Parathyroid adenoma (tissue), 2 donors: ENCODE measurements around the gene FUBP3.
"Not testable (repeated sequence)": the region's sequence is repeated elsewhere in the genome, so short reads cannot be mapped to it uniquely, and the experiment has no call there.

ENCODE experiments used
- H2AFZ ChIP-seq: fragments of 300-600 bp; sonication (generic); one replicate; pipeline ENCODE4 v1.7.0; 2017; ENCODE audit warnings: antibody characterized with exemption, mild to moderate bottlenecking
- H3K27ac ChIP-seq: fragments of 300-600 bp; sonication (generic); one replicate; pipeline ENCODE4 v1.7.0; 2017
- H3K27me3 ChIP-seq: fragments of 300-600 bp; sonication (generic); one replicate; pipeline ENCODE4 v1.7.0; 2017; ENCODE audit warnings: low read length; ENCODE audit not compliant: control insufficient read depth, insufficient read depth
- H3K36me3 ChIP-seq: fragments of 300-600 bp; sonication (generic); one replicate; pipeline ENCODE4 v1.7.0; 2017; ENCODE audit warnings: low read length; ENCODE audit not compliant: control insufficient read depth, insufficient read depth
- H3K4me1 ChIP-seq: fragments of 300-600 bp; sonication (generic); one replicate; pipeline ENCODE4 v1.7.0; 2017; ENCODE audit warnings: control low read depth
- H3K4me2 ChIP-seq: fragments of 300-600 bp; sonication (generic); one replicate; pipeline ENCODE4 v1.7.0; 2017; ENCODE audit warnings: low read length
- H3K4me3 ChIP-seq: fragments of 300-600 bp; sonication (generic); one replicate; pipeline ENCODE4 v1.7.0; 2017; ENCODE audit warnings: low read depth, low read length
- H3K79me2 ChIP-seq: fragments of 300-600 bp; sonication (generic); one replicate; pipeline ENCODE4 v1.7.0; 2017; ENCODE audit warnings: control low read depth
- H3K9ac ChIP-seq: fragments of 300-600 bp; sonication (generic); one replicate; pipeline ENCODE4 v1.7.0; 2017; ENCODE audit warnings: mild to moderate bottlenecking
- H3K9me3 ChIP-seq: fragments of 300-600 bp; sonication (generic); one replicate; pipeline ENCODE4 v1.7.0; 2017; ENCODE audit warnings: low read length; ENCODE audit not compliant: control insufficient read depth
- TF ChIP-seq, protein P1 (sequence below): fragments of 300-600 bp; sonication (generic); IDR thresholded peaks from one replicate; pipeline ENCODE4 v1.7.0; 2017; ENCODE audit warnings: antibody characterized with exemption, mild to moderate bottlenecking
- donor health status: primary hyperparathyroidism.

FUBP3 gene

DNA sequence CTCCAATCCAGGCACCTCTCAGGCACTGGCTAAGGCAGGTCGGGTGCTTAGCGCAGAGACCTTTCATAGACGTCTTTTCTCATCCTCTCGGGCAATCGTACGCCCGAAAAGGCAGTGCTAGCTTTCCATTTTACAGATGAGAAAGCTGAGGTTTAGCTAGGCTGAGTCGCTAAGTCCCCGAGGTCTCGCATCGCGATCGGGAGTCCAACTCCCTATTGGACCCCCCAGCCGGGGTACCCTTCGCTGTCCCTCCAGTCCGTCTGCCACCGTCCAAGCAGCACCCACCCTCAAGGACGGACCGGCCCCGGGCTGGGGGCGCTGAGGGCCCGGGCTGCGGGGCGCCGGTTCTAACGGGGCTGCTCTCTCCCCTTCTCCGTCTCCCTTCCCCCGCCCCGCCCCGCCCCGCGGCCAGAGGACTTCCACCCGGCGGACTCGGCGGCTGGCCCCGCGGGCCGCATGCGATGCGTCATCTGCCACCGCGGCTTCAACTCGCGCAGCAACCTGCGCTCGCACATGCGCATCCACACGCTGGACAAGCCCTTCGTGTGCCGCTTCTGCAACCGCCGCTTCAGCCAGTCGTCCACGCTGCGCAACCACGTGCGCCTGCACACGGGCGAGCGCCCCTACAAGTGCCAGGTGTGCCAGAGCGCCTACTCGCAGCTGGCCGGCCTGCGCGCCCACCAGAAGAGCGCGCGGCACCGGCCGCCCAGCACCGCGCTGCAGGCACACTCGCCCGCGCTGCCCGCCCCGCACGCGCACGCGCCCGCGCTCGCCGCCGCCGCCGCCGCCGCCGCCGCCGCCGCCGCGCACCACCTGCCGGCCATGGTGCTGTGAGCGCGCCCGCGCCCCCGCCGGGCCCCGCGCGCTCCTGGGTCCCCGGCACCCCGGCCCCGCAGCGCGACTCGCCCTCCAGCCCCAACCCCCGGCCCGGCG lies 101.7 kb downstream of the FUBP3 start:
- Histone ChIP-seq H3K9ac (no peak overlapping the region), H3K9me3 (no peaks in the 10 kb centered on the region), H3K27ac (no peak overlapping the region)

DNA sequence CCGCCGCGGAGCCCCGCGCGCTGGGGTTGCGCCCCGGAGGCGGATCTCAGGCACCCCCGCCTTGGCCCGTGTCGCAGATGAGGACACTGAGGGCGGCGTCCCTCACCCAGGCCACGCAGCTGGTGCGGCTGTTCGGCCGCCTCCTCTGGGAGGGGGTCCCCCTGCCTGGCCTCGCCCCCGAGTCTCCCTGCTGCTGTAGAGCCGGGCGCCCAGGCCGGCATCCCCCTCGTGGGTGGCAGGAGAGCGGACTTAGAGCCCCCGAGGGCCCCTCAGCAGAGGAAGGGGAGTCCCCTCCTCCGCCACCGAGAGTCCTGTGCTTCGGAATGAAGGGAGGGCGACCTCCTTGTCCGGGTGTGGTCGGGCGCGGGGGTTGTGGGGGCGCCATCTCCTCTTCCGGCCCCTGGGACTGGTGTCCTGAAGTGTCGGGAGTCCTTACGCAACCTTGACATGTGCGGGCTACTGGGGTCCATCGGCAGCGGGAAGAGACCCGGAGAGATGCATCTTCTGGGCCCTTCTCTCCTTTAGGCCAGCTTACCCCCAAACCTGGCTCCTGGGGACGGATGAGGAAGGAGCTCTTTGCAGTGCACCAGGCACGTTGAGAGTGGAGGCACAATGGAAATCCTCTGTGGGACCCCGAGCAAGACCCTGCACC lies 102.5 kb downstream of the FUBP3 start:
- peak overlapping the region; percentile 64 for H2AFZ ChIP-seq
- H3K27me3 ChIP-seq = no peaks in the 10 kb centered on the region
- H3K79me2 ChIP-seq = no peaks in the 10 kb centered on the region
- H3K9me3 ChIP-seq = no peaks in the 10 kb centered on the region
- H3K4me2 ChIP-seq = peak overlapping the region; percentile 76
- no peak overlapping the region for H3K9ac ChIP-seq
- H3K4me3 ChIP-seq = peak overlapping the region; percentile 23
- H3K27ac ChIP-seq = no peak overlapping the region
- TF ChIP-seq, protein P1, sequence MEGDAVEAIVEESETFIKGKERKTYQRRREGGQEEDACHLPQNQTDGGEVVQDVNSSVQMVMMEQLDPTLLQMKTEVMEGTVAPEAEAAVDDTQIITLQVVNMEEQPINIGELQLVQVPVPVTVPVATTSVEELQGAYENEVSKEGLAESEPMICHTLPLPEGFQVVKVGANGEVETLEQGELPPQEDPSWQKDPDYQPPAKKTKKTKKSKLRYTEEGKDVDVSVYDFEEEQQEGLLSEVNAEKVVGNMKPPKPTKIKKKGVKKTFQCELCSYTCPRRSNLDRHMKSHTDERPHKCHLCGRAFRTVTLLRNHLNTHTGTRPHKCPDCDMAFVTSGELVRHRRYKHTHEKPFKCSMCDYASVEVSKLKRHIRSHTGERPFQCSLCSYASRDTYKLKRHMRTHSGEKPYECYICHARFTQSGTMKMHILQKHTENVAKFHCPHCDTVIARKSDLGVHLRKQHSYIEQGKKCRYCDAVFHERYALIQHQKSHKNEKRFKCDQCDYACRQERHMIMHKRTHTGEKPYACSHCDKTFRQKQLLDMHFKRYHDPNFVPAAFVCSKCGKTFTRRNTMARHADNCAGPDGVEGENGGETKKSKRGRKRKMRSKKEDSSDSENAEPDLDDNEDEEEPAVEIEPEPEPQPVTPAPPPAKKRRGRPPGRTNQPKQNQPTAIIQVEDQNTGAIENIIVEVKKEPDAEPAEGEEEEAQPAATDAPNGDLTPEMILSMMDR = no peak
- H3K4me1 ChIP-seq = no peaks in the 10 kb centered on the region
- no peaks in the 10 kb centered on the region for H3K36me3 ChIP-seq

More for the DNA sequence above, 101.7 kb downstream of the FUBP3 start:
- peak overlapping the region; percentile 23 for H3K4me3 ChIP-seq
- H3K4me2 ChIP-seq = peak overlapping the region; percentile 76
- no peaks in the 10 kb centered on the region for H3K4me1 ChIP-seq
- no peaks in the 10 kb centered on the region for H3K27me3 ChIP-seq
- H2AFZ ChIP-seq = peak overlapping the region; percentile 33
- H3K79me2 ChIP-seq = no peaks in the 10 kb centered on the region
- no peaks in the 10 kb centered on the region for H3K36me3 ChIP-seq
- TF ChIP-seq, protein P1 = no peak

DNA sequence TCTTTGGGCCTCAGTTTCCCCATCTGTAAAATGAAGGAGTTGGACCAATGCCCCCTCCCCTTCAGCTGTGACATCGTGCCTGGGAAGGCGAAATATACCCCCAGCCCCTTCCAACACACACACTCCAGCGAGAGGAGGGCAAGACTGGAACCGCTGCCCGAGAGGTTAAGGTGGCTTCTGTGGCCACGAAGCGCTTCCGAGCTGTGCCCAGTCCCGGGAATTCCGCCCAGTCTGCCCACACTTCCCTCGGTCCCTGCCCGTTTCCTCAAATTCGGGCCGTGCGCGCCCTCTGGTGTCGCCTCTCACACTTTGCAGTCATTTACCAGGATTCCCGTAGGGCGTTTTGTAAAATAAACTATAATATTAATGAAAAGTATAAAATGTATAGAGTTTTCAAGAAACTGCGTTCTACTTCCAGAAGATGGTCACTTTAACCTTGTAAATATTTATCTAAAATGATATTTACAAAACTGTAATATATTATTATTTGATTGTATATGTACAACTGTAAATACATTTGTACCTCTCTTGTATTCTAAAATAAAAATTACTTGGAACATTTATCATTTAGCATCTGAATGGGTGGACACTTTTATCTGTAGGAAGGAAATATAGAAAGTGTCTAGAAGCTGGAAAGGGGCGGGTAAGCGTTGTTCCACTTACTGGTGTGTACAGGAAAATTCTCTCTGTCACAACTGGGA lies 103.2 kb downstream of the FUBP3 start:
- Histone ChIP-seq H3K4me3 (peak overlapping the region; percentile 23), H3K4me1 (no peaks in the 10 kb centered on the region), H3K36me3 (no peaks in the 10 kb centered on the region), H3K4me2 (peak overlapping the region; percentile 76), H3K27ac (no peak overlapping the region), H3K9me3 (no peaks in the 10 kb centered on the region), H2AFZ (peak overlapping the region; percentile 64), H3K79me2 (no peaks in the 10 kb centered on the region), H3K27me3 (no peaks in the 10 kb centered on the region), H3K9ac (no peak overlapping the region)
- TF ChIP-seq, protein P1 = peak; percentile 61

DNA sequence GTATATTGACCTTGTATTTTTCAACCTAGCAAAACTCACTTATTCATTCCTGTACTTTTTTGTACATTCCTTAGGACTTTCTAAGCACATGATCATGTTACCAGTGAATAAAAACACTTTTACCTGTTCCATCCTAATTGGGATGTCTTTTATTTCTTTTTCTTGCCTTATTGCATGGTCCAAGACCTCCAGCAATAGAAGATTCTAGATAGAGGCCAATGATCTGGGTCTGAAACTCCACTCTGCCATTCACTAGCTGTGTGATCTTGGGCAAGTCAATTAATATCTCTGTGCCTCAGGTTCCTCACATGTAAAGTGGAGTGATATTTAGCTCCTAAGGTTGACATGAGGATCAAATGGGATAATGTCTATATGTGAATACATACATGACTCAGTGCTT lies 105.7 kb downstream of the FUBP3 start:
- Histone ChIP-seq H3K4me3 (no peak overlapping the region), H3K9ac (no peak overlapping the region), H3K27ac (no peak overlapping the region), H3K9me3 (no peaks in the 10 kb centered on the region), H3K4me2 (no peak overlapping the region), H3K27me3 (no peaks in the 10 kb centered on the region), H3K79me2 (no peaks in the 10 kb centered on the region), H3K36me3 (no peaks in the 10 kb centered on the region), H3K4me1 (no peaks in the 10 kb centered on the region), H2AFZ (no peak overlapping the region)
- TF ChIP-seq, protein P1 = no peak

DNA sequence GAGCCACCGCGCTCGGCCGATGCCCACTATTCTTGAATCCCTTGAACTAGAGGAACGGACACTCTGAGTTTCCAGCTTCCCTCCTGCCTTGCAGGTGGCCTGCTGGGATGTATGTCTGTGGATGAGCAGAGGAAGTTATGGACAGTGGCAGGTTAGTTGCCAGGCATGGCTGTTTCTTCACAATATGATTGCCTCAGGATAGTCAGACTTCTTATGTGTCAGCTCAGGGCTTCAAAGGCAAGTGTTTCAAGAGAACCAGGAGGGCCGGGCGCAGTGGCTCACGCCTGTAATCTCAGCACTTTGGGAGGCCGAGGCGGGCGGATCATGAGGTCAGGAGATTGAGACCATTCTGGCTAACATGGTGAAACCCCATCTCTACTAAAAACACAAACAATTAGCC lies 106.6 kb downstream of the FUBP3 start:
- not testable (repeated sequence) for H3K27me3 ChIP-seq, H3K36me3 ChIP-seq, H3K27ac ChIP-seq, H3K4me1 ChIP-seq, H3K4me3 ChIP-seq, H3K79me2 ChIP-seq, H3K9ac ChIP-seq, H3K4me2 ChIP-seq, H3K9me3 ChIP-seq, H2AFZ ChIP-seq
